T47D (cell line): Measurements from ENCODE around the gene WFDC1.
A peak's percentile ranks its signal among the peaks of the same experiment; 100 is the strongest.

Source experiments
- DNase-seq, 2 experiments: peaks; one replicate each; pipeline versions ENCODE4 v3.0.0 to v3.0.0-alpha.2; 2011 to 2012; ENCODE audit warnings: low read depth in 1 of 2, low spot score in 1 of 2
- JUND ChIP-seq: IDR thresholded peaks from 2 replicates; pipeline ENCODE4 v1.6.1; 2012; ENCODE audit warnings: low read depth
- in situ Hi-C: cut with HindIII; loops from 2 replicates; pipeline ENCODE4 v1.10.0; 2016; ENCODE audit warnings: low sequenced_read_pairs, low pct_unique_long_range_greater_than_20kb

Gene WFDC1

GRCh38 chr16:84295203-84295860, 654 bp downstream of the WFDC1 start:
- TF ChIP-seq JUND: no peak
- DNase-seq: no peak
- in situ Hi-C loops: no loop called here

- TF ChIP-seq JUND: no peak
- DNase-seq: no peak
- in situ Hi-C loops: no loop called here
Measured at GRCh38 chr16:84298376-84298899, 3.8 kb downstream of the WFDC1 start.

GRCh38 chr16:84299734-84300440, 5.2 kb downstream of the WFDC1 start:
- in situ Hi-C loops: no loop called here
- no peak for TF ChIP-seq JUND
- no peak for DNase-seq

GRCh38 chr16:84302111-84302954, 7.7 kb downstream of the WFDC1 start:
- DNase-seq: no peak
- TF ChIP-seq JUND: no peak
- in situ Hi-C loops: no loop called here

GRCh38 chr16:84303023-84303422, 8.3 kb downstream of the WFDC1 start:
- TF ChIP-seq JUND: no peak
- no peak for DNase-seq
- in situ Hi-C loops: no loop called here

- in situ Hi-C loops: no loop called here
- DNase-seq: no peak
- no peak for TF ChIP-seq JUND
Measured at GRCh38 chr16:84303516-84303915, 8.8 kb downstream of the WFDC1 start.

- DNase-seq: no peak
- no peak for TF ChIP-seq JUND
- in situ Hi-C loops: no loop called here
Measured at GRCh38 chr16:84306564-84306963, 11.9 kb downstream of the WFDC1 start.

GRCh38 chr16:84307209-84307954, 12.7 kb downstream of the WFDC1 start:
- DNase-seq: no peak
- in situ Hi-C loops: no loop called here
- no peak for TF ChIP-seq JUND

- DNase-seq: peak; percentile 42 to 72
- TF ChIP-seq JUND: no peak
- in situ Hi-C loops: no loop called here
Measured at GRCh38 chr16:84308120-84308519, 13.4 kb downstream of the WFDC1 start.

- no peak for DNase-seq
- in situ Hi-C loops: no loop called here
- TF ChIP-seq JUND: no peak
Measured at GRCh38 chr16:84310642-84311041, 16.0 kb downstream of the WFDC1 start.

GRCh38 chr16:84312783-84313382, 18.2 kb downstream of the WFDC1 start:
- no peak for TF ChIP-seq JUND
- DNase-seq: peak; percentile 55 to 79
- in situ Hi-C loops: no loop called here

- TF ChIP-seq JUND: no peak
Measured at GRCh38 chr16:84313921-84314320, 19.2 kb downstream of the WFDC1 start.

More at GRCh38 chr16:84313921-84314320, 19.2 kb downstream of the WFDC1 start:
- no peak for DNase-seq
- in situ Hi-C loops: no loop called here
